ENCODE data around the gene MVD. TPM values are rescaled to one million over a fixed set of nuclear protein-coding genes. Genes with fewer than 3 reads are reported as not detected.
A peak's percentile ranks its signal among the peaks of the same experiment; 100 is the strongest.

The MVD gene, protein sequence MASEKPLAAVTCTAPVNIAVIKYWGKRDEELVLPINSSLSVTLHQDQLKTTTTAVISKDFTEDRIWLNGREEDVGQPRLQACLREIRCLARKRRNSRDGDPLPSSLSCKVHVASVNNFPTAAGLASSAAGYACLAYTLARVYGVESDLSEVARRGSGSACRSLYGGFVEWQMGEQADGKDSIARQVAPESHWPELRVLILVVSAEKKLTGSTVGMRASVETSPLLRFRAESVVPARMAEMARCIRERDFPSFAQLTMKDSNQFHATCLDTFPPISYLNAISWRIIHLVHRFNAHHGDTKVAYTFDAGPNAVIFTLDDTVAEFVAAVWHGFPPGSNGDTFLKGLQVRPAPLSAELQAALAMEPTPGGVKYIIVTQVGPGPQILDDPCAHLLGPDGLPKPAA
- total RNA-seq: 10 to 100 TPM; 58.0 to 59.7 TPM
- 25.6 TPM for polyA plus RNA-seq

DNA sequence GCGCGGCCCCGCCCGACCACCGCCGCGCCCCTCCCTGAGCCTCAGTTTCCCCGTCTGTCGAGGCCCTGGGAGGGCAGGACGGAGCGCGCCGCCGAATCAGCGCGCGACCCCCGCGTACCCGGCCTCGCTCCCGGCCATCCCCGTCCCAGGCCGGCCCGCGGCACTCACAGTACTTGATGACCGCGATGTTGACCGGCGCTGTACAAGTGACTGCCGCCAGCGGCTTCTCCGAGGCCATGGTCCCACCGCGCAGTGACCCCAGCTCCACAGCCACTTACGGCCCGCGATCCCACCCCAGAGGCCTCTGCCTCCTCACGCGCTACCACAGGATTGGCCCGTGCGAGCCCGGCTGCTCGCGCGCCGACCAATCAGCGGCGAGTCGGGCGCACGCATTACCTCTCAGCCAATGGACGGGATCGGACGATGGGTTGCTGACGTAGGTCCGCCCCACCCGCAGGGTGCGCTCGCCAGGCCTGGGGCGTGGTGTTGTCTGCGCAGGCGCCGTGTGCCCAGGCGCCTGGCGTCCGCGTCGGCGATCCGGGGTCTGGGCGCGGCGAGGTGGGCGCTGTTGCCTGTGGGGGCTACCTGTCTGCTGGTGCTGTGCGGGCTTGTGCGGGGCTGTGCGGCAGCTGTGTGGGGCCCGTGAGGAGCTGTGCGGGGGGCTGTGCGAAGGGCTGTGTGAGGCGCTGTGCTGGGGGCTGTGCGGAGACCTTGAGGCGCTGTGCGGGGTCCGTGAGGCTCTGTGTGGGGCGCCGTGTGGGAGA is at the start of gene MVD:
Gene MVD, minus strand, starts transcription at position 249 of the 764 bp plus-strand sequence. Its CDS starts 11 bp downstream, at position 238.
- no peaks in the 10 kb centered on the region for H3K9me3 Mint-ChIP-seq
- POLR2A ChIA-PET: interaction anchor here (1.1 to 3.1 kb wide), 3 partner anchors 30 to 43 kb away, joined by 3 to 13 read pairs (median 4); no protein-coding TSS in a partner anchor
- H3K36me3 ChIP-seq (ENCODE audit: insufficient read depth, low read length): no peaks in the 10 kb centered on the region

DNA sequence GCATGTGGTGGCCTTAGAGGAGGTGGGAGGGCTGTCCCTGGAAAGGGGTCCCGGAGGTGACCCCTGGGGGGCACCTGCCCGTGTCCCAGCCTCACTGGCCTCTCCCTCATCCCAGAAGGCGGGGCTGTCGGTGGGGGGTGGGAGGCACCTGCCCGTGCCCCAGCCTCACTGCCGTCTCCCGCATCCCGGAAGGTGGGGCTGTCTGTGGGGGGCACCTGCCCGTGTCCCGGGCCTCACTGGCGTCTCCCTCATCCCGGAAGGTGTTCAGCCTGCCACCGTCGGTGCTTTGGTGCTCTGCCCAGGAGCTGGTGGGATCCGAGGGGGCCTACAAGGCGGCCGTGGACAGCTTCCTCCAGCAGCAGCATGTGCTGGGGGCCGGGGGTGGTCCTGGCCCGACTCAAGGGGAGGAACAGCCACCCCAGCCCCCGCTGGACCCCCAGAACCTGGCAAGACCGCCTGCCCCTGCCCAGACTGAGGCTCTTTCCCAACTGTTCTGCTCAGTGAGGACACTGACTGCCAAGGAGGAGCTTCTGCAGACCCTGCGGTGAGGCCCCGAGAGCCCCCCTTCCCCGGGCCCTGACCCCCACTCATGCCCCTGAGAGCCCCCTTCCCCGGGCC is 49.6 kb upstream of the MVD start:
- peaks cover 0 to 34% (median 5%) of the 10 kb centered on the region in 3 donors for H3K36me3 Mint-ChIP-seq
- H3K9me3 Mint-ChIP-seq: no peaks in the 10 kb centered on the region
- ChIA-PET CTCF (no interaction called here), POLR2A (no interaction called here)
- Histone ChIP-seq H3K27me3 (ENCODE audit: insufficient read depth, low read length, poor library complexity, severe bottlenecking) (no peaks in the 10 kb centered on the region), H3K4me3 (ENCODE audit: low read length) (no peak overlapping the region), H3K27ac (ENCODE audit: low read depth, low read length) (no peak overlapping the region), H3K4me1 (ENCODE audit: insufficient read depth, low read length) (peaks cover 2% of the 10 kb centered on the region), H3K36me3 (ENCODE audit: insufficient read depth, low read length) (peaks cover 16% of the 10 kb centered on the region), H3K9me3 (ENCODE audit: low read length) (no peaks in the 10 kb centered on the region)
- no peak overlapping the region for H3K4me3 Mint-ChIP-seq
- DNase-seq: no peak
- H3K27me3 Mint-ChIP-seq: peaks cover 0 to 2% of the 10 kb centered on the region in 2 donors
- peaks cover 2 to 12% (median 4%) of the 10 kb centered on the region in 3 donors for H3K4me1 Mint-ChIP-seq
- no peak overlapping the region for H3K27ac Mint-ChIP-seq

More for the DNA sequence above, at the start of gene MVD:
- H3K4me3 ChIP-seq (ENCODE audit: low read length): peak within 1 kb of the TSS; percentile 78
- peak within 1 kb of the TSS; percentile 92 to 99 (median 96) for H3K27ac Mint-ChIP-seq
- H3K4me1 ChIP-seq (ENCODE audit: insufficient read depth, low read length): peaks cover 14% of the 10 kb centered on the region
- DNase-seq: peak; percentile 94 to 98 (median 95)
- H3K27me3 Mint-ChIP-seq: no peaks in the 10 kb centered on the region
- peak within 1 kb of the TSS; percentile 92 to 97 (median 94) for H3K4me3 Mint-ChIP-seq
- H3K36me3 Mint-ChIP-seq: peaks cover 0 to 17% (median 2%) of the 10 kb centered on the region in 3 donors
- CTCF ChIA-PET: interaction anchor here (0.7 to 1.6 kb wide), 10 partner anchors 11 to 43 kb away, joined by 3 to 5 read pairs (median 3); no protein-coding TSS in a partner anchor
- H3K9me3 ChIP-seq (ENCODE audit: low read length): no peaks in the 10 kb centered on the region
- peak within 1 kb of the TSS; percentile 91 for H3K27ac ChIP-seq (ENCODE audit: low read depth, low read length)
- H3K4me1 Mint-ChIP-seq: peaks cover 18 to 28% (median 20%) of the 10 kb centered on the region in 3 donors
- H3K27me3 ChIP-seq (ENCODE audit: insufficient read depth, low read length, poor library complexity, severe bottlenecking): no peaks in the 10 kb centered on the region

DNA sequence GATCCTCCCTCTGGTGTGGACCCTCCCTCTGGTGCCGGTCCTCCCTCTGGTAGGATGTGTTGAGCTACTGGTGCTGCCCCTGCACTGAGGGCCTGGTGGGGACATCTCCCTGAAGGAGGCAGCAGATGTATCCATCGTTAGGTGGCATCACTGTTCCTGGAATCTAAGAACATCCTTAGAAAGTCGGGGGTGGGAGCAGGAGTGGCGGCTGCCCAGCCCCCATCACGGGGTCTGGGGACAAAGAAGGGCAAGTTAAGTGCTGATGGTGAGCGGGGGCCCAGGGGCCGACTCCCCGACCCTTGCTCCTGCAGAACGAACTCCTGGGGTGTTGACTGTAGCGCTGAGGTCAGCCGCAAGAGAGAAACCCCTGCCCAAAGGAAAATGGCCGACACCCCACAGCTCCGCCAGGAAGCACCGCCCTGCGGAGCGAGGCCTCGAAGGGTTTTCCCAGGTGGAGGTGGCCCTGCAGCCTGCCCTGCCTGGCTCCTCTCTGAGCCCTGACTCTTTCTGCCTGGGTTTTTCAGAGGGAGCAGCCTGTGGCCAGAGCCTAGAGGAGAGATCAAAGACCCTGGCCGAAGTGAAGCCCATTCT is 49.0 kb upstream of the MVD start:
- Mint-ChIP-seq H3K4me3 (peak overlapping the region in 1 of 7 donors; percentile 54), H3K27me3 (no peaks in the 10 kb centered on the region), H3K4me1 (peaks cover 9 to 18% (median 10%) of the 10 kb centered on the region in 3 donors), H3K9me3 (no peaks in the 10 kb centered on the region), H3K36me3 (peaks cover 0 to 28% (median 0%) of the 10 kb centered on the region in 3 donors), H3K27ac (peak overlapping the region in 2 of 8 donors; percentile 32 to 66)
- Histone ChIP-seq H3K4me1 (ENCODE audit: insufficient read depth, low read length) (peaks cover 8% of the 10 kb centered on the region), H3K4me3 (ENCODE audit: low read length) (no peak overlapping the region), H3K9me3 (ENCODE audit: low read length) (no peaks in the 10 kb centered on the region), H3K36me3 (ENCODE audit: insufficient read depth, low read length) (peaks cover 10% of the 10 kb centered on the region), H3K27me3 (ENCODE audit: insufficient read depth, low read length, poor library complexity, severe bottlenecking) (no peaks in the 10 kb centered on the region), H3K27ac (ENCODE audit: low read depth, low read length) (no peak overlapping the region)
- POLR2A ChIA-PET: no interaction called here
- DNase-seq: no peak
- CTCF ChIA-PET: no interaction called here

DNA sequence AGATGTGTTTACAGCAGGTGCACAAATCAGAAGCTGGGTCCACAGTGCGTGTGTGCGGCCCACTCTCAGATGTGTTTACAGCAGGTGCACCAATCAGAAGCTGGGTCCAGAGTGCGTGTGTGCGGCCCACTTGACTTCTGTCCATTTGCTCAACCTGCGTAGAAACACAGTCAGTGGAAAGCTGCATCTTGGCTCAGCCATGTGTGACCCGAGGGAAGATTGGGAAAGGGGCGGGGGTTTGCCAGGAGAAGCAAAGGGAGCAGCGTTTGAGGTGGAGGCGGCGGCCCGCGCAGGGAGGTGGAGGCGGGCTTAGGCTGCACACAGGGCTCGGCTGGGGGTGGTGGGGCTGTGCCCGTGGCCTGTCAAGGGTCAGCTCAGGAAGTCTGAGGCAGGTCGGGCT is 47.7 kb upstream of the MVD start:
- Histone ChIP-seq H3K27me3 (ENCODE audit: insufficient read depth, low read length, poor library complexity, severe bottlenecking) (no peaks in the 10 kb centered on the region), H3K9me3 (ENCODE audit: low read length) (no peaks in the 10 kb centered on the region), H3K27ac (ENCODE audit: low read depth, low read length) (no peak overlapping the region), H3K36me3 (ENCODE audit: insufficient read depth, low read length) (peaks cover 10% of the 10 kb centered on the region), H3K4me1 (ENCODE audit: insufficient read depth, low read length) (peaks cover 12% of the 10 kb centered on the region), H3K4me3 (ENCODE audit: low read length) (no peak overlapping the region)
- no peaks in the 10 kb centered on the region for H3K9me3 Mint-ChIP-seq
- no peak overlapping the region for H3K4me3 Mint-ChIP-seq
- ChIA-PET POLR2A (no interaction called here), CTCF (interaction anchor here (1.2 kb wide), 1 partner anchor 27 kb away, joined by 3 read pairs; no protein-coding TSS in a partner anchor)
- H3K4me1 Mint-ChIP-seq: peaks cover 10 to 20% (median 12%) of the 10 kb centered on the region in 3 donors
- peaks cover 0 to 17% (median 0%) of the 10 kb centered on the region in 3 donors for H3K36me3 Mint-ChIP-seq
- peak overlapping the region in 7 of 8 donors; percentile 24 to 72 (median 66) for H3K27ac Mint-ChIP-seq
- no peaks in the 10 kb centered on the region for H3K27me3 Mint-ChIP-seq
- no peak for DNase-seq

DNA sequence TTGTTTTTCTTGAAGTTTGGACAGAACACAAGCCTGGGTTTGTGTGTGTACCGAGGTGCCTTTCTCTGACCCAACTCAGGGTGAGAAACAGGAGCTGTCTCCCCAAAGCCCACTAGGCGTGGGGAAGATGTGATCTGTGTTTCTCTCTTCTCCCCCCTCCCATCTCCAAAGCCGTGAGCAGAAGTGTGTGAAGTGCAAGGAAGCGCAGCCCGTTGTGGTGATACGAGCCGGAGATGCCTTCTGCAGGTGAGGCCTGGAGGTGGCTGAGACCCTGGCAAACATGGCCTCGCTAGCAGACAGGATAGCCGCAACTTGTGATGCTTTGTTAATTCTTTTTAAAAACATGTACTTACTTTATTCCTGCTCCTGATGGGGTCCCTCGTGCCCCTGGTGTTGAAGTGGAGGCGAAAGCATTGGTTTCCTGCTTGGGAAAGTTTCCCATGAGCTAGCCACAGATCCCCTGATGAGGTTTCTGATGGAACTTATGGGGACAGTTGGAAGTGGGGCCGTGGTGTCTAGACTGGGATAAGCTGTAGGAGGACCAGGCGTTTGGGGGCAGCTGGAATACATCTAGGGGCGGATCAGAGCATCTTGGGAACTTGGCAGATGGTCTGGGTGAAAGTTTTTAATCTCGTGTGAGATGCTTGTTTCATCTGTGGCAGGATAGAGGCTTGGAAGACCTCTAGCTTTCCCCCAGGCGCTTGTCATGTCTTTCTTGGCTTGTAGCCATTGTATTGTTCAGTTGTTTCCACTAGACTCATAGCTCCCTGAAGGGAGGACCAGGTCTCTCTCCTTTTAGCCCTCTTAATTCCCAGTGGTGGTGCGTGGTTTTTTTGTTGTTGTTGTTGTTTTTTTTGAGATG is 44.3 kb upstream of the MVD start:
- no peak for DNase-seq
- H3K36me3 Mint-ChIP-seq: peaks cover 0 to 30% (median 0%) of the 10 kb centered on the region in 3 donors
- H3K27ac Mint-ChIP-seq: peak overlapping the region; percentile 80 to 98 (median 92)
- H3K9me3 ChIP-seq (ENCODE audit: low read length): no peaks in the 10 kb centered on the region
- peaks cover 44% of the 10 kb centered on the region for H3K4me1 ChIP-seq (ENCODE audit: insufficient read depth, low read length)
- POLR2A ChIA-PET: interaction anchor here (0.6 to 1.1 kb wide), 3 partner anchors 9 to 103 kb away, joined by 3 read pairs; no protein-coding TSS in a partner anchor
- H3K9me3 Mint-ChIP-seq: no peaks in the 10 kb centered on the region
- H3K27me3 Mint-ChIP-seq: peaks cover 0 to 2% of the 10 kb centered on the region in 2 donors
- CTCF ChIA-PET: interaction anchor here (0.6 to 1.6 kb wide), 8 partner anchors 9 to 1054 kb away, joined by 4 to 6 read pairs (median 4); no protein-coding TSS in a partner anchor
- peak overlapping the region; percentile 99 for H3K4me3 ChIP-seq (ENCODE audit: low read length)
- H3K4me1 Mint-ChIP-seq: peaks cover 38 to 47% (median 41%) of the 10 kb centered on the region in 3 donors
- H3K36me3 ChIP-seq (ENCODE audit: insufficient read depth, low read length): no peaks in the 10 kb centered on the region
- peak overlapping the region; percentile 79 to 91 (median 84) for H3K4me3 Mint-ChIP-seq
- H3K27me3 ChIP-seq (ENCODE audit: insufficient read depth, low read length, poor library complexity, severe bottlenecking): no peaks in the 10 kb centered on the region
- H3K27ac ChIP-seq (ENCODE audit: low read depth, low read length): peak overlapping the region; percentile 93

DNA sequence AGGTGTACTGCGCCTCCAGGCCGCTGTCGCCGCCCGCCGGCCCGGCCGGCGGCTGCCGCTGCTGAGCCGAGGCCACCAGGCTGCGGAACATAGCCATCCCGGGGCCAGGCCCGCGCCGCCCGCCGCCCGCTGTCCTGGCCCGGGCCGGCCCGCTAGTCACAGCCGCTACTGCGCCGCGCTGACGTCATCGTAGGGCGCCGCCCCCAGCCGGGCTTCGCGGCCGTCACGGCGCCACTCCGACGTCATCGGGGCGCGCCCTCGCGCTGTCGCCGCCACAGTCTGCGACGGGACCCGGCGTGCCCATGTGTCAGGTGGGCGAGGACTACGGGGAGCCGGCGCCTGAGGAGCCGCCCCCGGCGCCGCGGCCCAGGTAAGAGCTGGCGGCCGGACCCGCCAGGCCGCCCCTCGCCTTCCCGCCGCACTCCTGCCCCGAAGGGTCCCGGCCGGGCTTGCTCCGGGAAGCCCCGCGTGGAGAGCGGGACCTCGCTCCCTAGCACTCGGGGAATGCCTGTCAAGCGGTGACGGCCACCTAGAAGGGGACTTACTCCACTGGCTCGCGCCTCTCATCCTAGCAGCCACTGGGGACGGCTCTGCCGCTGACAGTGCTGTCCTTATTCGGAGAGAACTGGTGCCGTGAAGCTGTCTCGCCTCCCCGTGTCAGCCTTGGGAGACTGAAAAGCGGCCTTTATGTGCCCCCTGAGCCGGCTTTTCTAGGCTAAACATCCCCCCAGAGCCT is 43.5 kb upstream of the MVD start, which contains the start of the genes CTU2 and RNF166:
Gene CTU2, plus strand, starts transcription at position 275 of the 736 bp plus-strand sequence. Its CDS starts 28 bp downstream, at position 303.
Gene RNF166, minus strand, starts transcription at position 180 of the 736 bp plus-strand sequence. Its CDS starts 83 bp downstream, at position 97.
- H3K4me3 Mint-ChIP-seq: peak within 1 kb of the TSS; percentile 94 to 97 (median 96)
- H3K27me3 Mint-ChIP-seq: peaks cover 0 to 2% of the 10 kb centered on the region in 2 donors
- peak; percentile 90 to 94 (median 92) for DNase-seq
- CTCF ChIA-PET: interaction anchor here (1.1 to 4.9 kb wide), 7 partner anchors 10 to 135 kb away, joined by 4 to 26 read pairs (median 4); no protein-coding TSS in a partner anchor
- H3K27ac Mint-ChIP-seq: peak within 1 kb of the TSS; percentile 94 to 100 (median 99)
- POLR2A ChIA-PET: interaction anchor here (1.0 to 1.1 kb wide), 2 partner anchors 10 to 104 kb away, joined by 3 read pairs; no protein-coding TSS in a partner anchor
- Histone ChIP-seq H3K27ac (ENCODE audit: low read depth, low read length) (peak within 1 kb of the TSS; percentile 93), H3K4me1 (ENCODE audit: insufficient read depth, low read length) (peaks cover 52% of the 10 kb centered on the region), H3K9me3 (ENCODE audit: low read length) (no peaks in the 10 kb centered on the region), H3K4me3 (ENCODE audit: low read length) (peak within 1 kb of the TSS; percentile 99), H3K27me3 (ENCODE audit: insufficient read depth, low read length, poor library complexity, severe bottlenecking) (no peaks in the 10 kb centered on the region), H3K36me3 (ENCODE audit: insufficient read depth, low read length) (no peaks in the 10 kb centered on the region)
- peaks cover 39 to 47% (median 42%) of the 10 kb centered on the region in 3 donors for H3K4me1 Mint-ChIP-seq
- H3K36me3 Mint-ChIP-seq: peaks cover 0 to 37% (median 0%) of the 10 kb centered on the region in 3 donors
- no peaks in the 10 kb centered on the region for H3K9me3 Mint-ChIP-seq
